ENCODE measurements around the gene PGR. TPM values are rescaled to one million over a fixed set of nuclear protein-coding genes. Genes with fewer than 3 reads are reported as not detected.
A peak's percentile ranks its signal among the peaks of the same experiment; 100 is the strongest.

PGR gene
- total RNA-seq, 1 experiment from 2014 or later: 0.24 TPM

GRCh38 chr11:101133190-101133589, 3.6 kb upstream of the PGR start:
- Histone ChIP-seq H3K9me3 (ENCODE audit: low read depth, low read length, poor library complexity, severe bottlenecking) (no peaks in the 10 kb centered on the region), H3K4me3 (ENCODE audit: low read depth, low read length, poor library complexity, severe bottlenecking) (no peak overlapping the region), H3K4me1 (ENCODE audit: insufficient read depth, low read length, poor library complexity, severe bottlenecking) (peaks cover 15% of the 10 kb centered on the region), H3K27ac (ENCODE audit: low read depth, low read length, poor library complexity, severe bottlenecking) (no peak overlapping the region), H3K27me3 (replicated peaks; ENCODE audit: insufficient read depth, low read depth, low read length, poor library complexity) (peaks cover 35% of the 10 kb centered on the region), H3K36me3 (ENCODE audit: insufficient read depth, low read length, poor library complexity, severe bottlenecking) (no peaks in the 10 kb centered on the region)
- BruUV-seq (replicated peaks): no TSS peak
- peak; percentile 23 for DNase-seq (ENCODE audit: low spot score)
- TF ChIP-seq EZH2 (IDR thresholded peaks at IDR 0.05; ENCODE audit: borderline replicate concordance, low read depth, low read length, poor library complexity, severe bottlenecking): no peak
- no peak for TF ChIP-seq CTCF (conservative IDR thresholded peaks at IDR 0.05; ENCODE audit: low read depth, low read length)
- intact Hi-C loops (cut with micrococcal nuclease; ENCODE audit: unreplicated experiment): no loop called here
- ChIA-PET CTCF (interaction anchor here (0.6 kb wide), 1 partner anchor 70 kb away, joined by 3 read pairs; no protein-coding TSS in a partner anchor), POLR2A (ENCODE audit: low non-redundant PET) (no interaction called here)

- no peak for TF ChIP-seq CTCF (conservative IDR thresholded peaks at IDR 0.05; ENCODE audit: low read depth, low read length)
- TF ChIP-seq EZH2 (IDR thresholded peaks at IDR 0.05; ENCODE audit: borderline replicate concordance, low read depth, low read length, poor library complexity, severe bottlenecking): peak; percentile 76
- Histone ChIP-seq H3K4me3 (ENCODE audit: low read depth, low read length, poor library complexity, severe bottlenecking) (peak overlapping the region; percentile 27), H3K27ac (ENCODE audit: low read depth, low read length, poor library complexity, severe bottlenecking) (no peak overlapping the region), H3K36me3 (ENCODE audit: insufficient read depth, low read length, poor library complexity, severe bottlenecking) (no peaks in the 10 kb centered on the region), H3K27me3 (replicated peaks; ENCODE audit: insufficient read depth, low read depth, low read length, poor library complexity) (peaks cover 79% of the 10 kb centered on the region), H3K9me3 (ENCODE audit: low read depth, low read length, poor library complexity, severe bottlenecking) (no peaks in the 10 kb centered on the region), H3K4me1 (ENCODE audit: insufficient read depth, low read length, poor library complexity, severe bottlenecking) (peaks cover 18% of the 10 kb centered on the region)
- no peak for DNase-seq (ENCODE audit: low spot score)
- intact Hi-C loops (cut with micrococcal nuclease; ENCODE audit: unreplicated experiment): no loop called here
- ChIA-PET POLR2A (ENCODE audit: low non-redundant PET) (interaction anchor here (0.6 kb wide), 2 partner anchors 13 to 445 kb away, joined by 4 to 7 read pairs; no protein-coding TSS in a partner anchor), CTCF (no interaction called here)
- BruUV-seq (replicated peaks): no TSS peak
These were observed 926 bp downstream of the PGR start for GRCh38 chr11:101128571-101129202.

GRCh38 chr11:101127699-101128570, 1.7 kb downstream of the PGR start:
- H3K4me3 ChIP-seq (ENCODE audit: low read depth, low read length, poor library complexity, severe bottlenecking): peak overlapping the region; percentile 27
- TF ChIP-seq CTCF (conservative IDR thresholded peaks at IDR 0.05; ENCODE audit: low read depth, low read length) (0 out of 2 replicates have a peak, but pooled peaks have one; percentile 10), EZH2 (IDR thresholded peaks at IDR 0.05; ENCODE audit: borderline replicate concordance, low read depth, low read length, poor library complexity, severe bottlenecking) (peak; percentile 63)
- ChIA-PET CTCF (no interaction called here), POLR2A (ENCODE audit: low non-redundant PET) (no interaction called here)
- intact Hi-C loops (cut with micrococcal nuclease; ENCODE audit: unreplicated experiment): no loop called here
- no TSS peak for BruUV-seq (replicated peaks)
- H3K4me1 ChIP-seq (ENCODE audit: insufficient read depth, low read length, poor library complexity, severe bottlenecking): peaks cover 18% of the 10 kb centered on the region
- H3K36me3 ChIP-seq (ENCODE audit: insufficient read depth, low read length, poor library complexity, severe bottlenecking): no peaks in the 10 kb centered on the region
- H3K9me3 ChIP-seq (ENCODE audit: low read depth, low read length, poor library complexity, severe bottlenecking): no peaks in the 10 kb centered on the region
- peak; percentile 19 for DNase-seq (ENCODE audit: low spot score)
- H3K27me3 ChIP-seq (replicated peaks; ENCODE audit: insufficient read depth, low read depth, low read length, poor library complexity): peaks cover 85% of the 10 kb centered on the region
- H3K27ac ChIP-seq (ENCODE audit: low read depth, low read length, poor library complexity, severe bottlenecking): no peak overlapping the region
